Body of pancreas (tissue), 4 donors: ENCODE data around the gene MRAP2. TPM values are rescaled to one million over a fixed set of nuclear protein-coding genes. Genes with fewer than 3 reads are reported as not detected.
"Not testable (repeated sequence)": the region's sequence is repeated elsewhere in the genome, so short reads cannot be mapped to it uniquely, and the experiment has no call there.

Source experiments
- ATAC-seq: fragments of 150-250 bp; one replicate; pipeline ENCODE4 v1.9.1; 2016
- DNase-seq, 4 donors: peaks; one replicate each; pipeline ENCODE4 v3.0.0-alpha.2; 2019
- H3K27ac ChIP-seq, 4 donors: fragments of 200-600 bp; sonication (generic); 1 replicate in 3 of 4; 2 replicates in 1 of 4; pipeline versions ENCODE4 v1.5.1 to v1.6.1; 2016 to 2019; ENCODE audit warnings: mild to moderate bottlenecking in 1 of 4, mixed read lengths in 1 of 4, moderate library complexity in 1 of 4
- H3K27me3 ChIP-seq, 2 donors: fragments of 200-600 bp; sonication (generic); one replicate each; pipeline ENCODE4 v1.6.0; 2016; ENCODE audit warnings: mild to moderate bottlenecking in 1 of 2
- H3K36me3 ChIP-seq, 2 donors: fragments of 200-600 bp; sonication (generic); replicated peaks in 1 of 2; 2 replicates each; pipeline ENCODE4 v1.5.1; 2016; ENCODE audit warnings: low read depth in 2 of 2; ENCODE audit not compliant: insufficient read depth in 1 of 2
- H3K4me1 ChIP-seq: fragments of 200-600 bp; sonication (generic); one replicate; pipeline ENCODE4 v1.6.0; 2016
- H3K4me3 ChIP-seq, 2 donors: fragments of 200-600 bp; sonication (generic); 1 replicate in 1 of 2; 2 replicates in 1 of 2; pipeline ENCODE4 v1.5.1; 2016 to 2019
- H3K9me3 ChIP-seq, 3 donors: fragments of 200-600 bp; sonication (generic); 1 replicate in 2 of 3; 2 replicates in 1 of 3; pipeline ENCODE4 v1.5.1; 2016
- POLR2A ChIP-seq, 3 donors: fragments of 450-650 bp; IDR thresholded peaks; one replicate each; pipeline ENCODE4 v1.6.1; 2016; ENCODE audit warnings: antibody characterized with exemption in 3 of 3, mild to moderate bottlenecking in 2 of 3
- WGBS, 2 donors: methylation state at CpG; one replicate each; pipeline ENCODE4 v1.1.5; 2017; 5-methylcytosine and 5-hydroxymethylcytosine counted together
- intact Hi-C: fragments of 100-400 bp; cut with DNase I; formaldehyde crosslinking; loops from one replicate; pipeline ENCODE4 v1.15.1; 2023
- total RNA-seq, 2 donors: library from RNA; depleted of rRNA; stranded (reverse); fragments of >200 nt; gene quantifications; one replicate each; pipeline ENCODE4 v1.1.0, GENCODE V29; 2016
- TF ChIP-seq, protein P1 (sequence below), 7 experiments: fragments of 450-650 bp in 4 of 7; fragments of 200-600 bp in 3 of 7; sonication (generic) in 3 of 7; IDR thresholded peaks; one replicate each; pipeline ENCODE4 v1.5.1; 2016 to 2019; ENCODE audit warnings: antibody characterized with exemption in 7 of 7

The MRAP2 gene
- total RNA-seq, 2 donors from 2014 or later = 2.3 to 3.6 TPM

DNA sequence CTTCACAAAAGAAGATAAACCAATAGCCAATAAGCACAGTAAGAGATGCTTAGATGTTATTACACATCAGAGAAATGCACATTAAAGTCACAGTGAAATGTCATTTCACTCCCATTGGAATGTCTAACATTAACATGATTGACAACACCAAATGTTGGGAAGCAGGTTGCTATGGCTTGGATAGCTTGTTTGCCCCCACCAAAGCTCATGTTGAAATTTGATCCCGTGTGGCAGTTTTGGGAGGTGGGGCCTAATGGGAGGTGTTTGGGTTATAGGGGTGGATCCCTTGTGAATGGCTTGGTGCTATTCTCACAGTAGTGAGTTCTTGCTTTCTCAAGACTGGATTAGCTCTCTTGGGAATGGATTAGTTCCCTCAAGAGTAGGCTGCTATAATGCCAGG, 44.8 kb downstream of the MRAP2 start:
- Histone ChIP-seq H3K27me3 (no peaks in the 10 kb centered on the region), H3K4me1 (no peaks in the 10 kb centered on the region), H3K36me3 (no peaks in the 10 kb centered on the region), H3K4me3 (no peak overlapping the region), H3K9me3 (no peaks in the 10 kb centered on the region), H3K27ac (no peak overlapping the region)
- DNase-seq = no peak
- no peak for ATAC-seq
- intact Hi-C loops = no loop called here
- 23 to 30% methylated on average over 1 of the region's 1 CpG for WGBS, 2 donors
- TF ChIP-seq POLR2A (IDR thresholded peaks at IDR 0.05) = no peak
- TF ChIP-seq, protein P1, sequence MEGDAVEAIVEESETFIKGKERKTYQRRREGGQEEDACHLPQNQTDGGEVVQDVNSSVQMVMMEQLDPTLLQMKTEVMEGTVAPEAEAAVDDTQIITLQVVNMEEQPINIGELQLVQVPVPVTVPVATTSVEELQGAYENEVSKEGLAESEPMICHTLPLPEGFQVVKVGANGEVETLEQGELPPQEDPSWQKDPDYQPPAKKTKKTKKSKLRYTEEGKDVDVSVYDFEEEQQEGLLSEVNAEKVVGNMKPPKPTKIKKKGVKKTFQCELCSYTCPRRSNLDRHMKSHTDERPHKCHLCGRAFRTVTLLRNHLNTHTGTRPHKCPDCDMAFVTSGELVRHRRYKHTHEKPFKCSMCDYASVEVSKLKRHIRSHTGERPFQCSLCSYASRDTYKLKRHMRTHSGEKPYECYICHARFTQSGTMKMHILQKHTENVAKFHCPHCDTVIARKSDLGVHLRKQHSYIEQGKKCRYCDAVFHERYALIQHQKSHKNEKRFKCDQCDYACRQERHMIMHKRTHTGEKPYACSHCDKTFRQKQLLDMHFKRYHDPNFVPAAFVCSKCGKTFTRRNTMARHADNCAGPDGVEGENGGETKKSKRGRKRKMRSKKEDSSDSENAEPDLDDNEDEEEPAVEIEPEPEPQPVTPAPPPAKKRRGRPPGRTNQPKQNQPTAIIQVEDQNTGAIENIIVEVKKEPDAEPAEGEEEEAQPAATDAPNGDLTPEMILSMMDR (IDR thresholded peaks at IDR 0.05) = no peak

DNA sequence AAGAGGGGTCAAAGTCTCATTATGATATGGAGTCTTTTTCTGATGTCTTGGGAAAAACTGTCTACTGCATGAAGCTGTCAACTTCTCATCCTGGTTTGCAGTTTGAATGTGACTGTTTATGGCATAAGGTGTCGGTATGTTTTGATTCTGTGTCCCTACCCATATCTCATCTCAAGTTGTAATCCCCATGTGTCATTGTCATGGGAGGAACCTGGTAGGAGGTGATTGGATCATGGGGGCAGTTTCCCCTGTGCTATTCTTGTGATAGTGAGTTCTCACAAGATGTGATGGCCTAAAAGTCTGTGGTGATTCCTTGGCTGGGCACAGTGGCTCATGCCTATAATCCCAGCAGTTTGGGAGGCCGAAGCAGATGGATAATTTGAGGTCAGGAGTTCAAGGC, 47.6 kb downstream of the MRAP2 start:
- no peaks in the 10 kb centered on the region for H3K9me3 ChIP-seq
- H3K4me1 ChIP-seq = no peaks in the 10 kb centered on the region
- H3K27ac ChIP-seq = no peak overlapping the region
- intact Hi-C loops = no loop called here
- 59 to 82% methylated on average over 2 of the region's 2 CpGs for WGBS, 2 donors
- H3K4me3 ChIP-seq = no peak overlapping the region
- DNase-seq (no peak), ATAC-seq (no peak)
- no peaks in the 10 kb centered on the region for H3K27me3 ChIP-seq
- TF ChIP-seq, protein P1 (IDR thresholded peaks at IDR 0.05) = no peak
- H3K36me3 ChIP-seq = no peaks in the 10 kb centered on the region

DNA sequence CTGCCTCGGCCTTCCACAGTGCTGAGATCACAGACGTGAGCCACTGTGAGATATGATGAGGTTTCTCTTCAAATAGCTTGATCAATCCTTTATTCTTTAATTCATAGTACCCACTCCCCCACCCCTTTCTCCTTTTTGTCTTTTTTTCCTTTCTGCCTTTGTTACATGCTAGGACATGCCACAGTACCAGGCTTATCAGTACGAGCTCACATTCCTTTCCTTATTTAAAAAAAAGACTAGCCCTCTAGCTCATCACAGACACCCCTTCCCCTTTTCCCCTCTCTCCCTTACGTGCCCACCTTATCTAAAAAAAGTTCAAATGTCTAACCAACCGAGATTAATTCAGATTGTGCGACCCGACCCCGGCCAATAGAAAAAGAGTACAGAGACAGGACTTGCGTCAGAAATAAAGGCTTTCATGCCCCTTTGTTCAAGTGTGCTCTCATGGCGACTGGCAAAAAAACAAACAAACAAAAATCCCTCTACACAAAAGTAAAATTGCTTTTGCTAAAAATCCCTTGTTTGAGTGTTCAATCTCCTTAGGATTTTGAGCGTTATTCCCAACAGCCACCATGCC, 49.2 kb downstream of the MRAP2 start:
- TF ChIP-seq, protein P1 (IDR thresholded peaks at IDR 0.05) = no peak
- no peak for TF ChIP-seq POLR2A (IDR thresholded peaks at IDR 0.05)
- no peaks in the 10 kb centered on the region for H3K27me3 ChIP-seq
- no peak overlapping the region for H3K27ac ChIP-seq
- ATAC-seq (no peak), DNase-seq (no peak)
- H3K4me3 ChIP-seq = no peak overlapping the region
- no peaks in the 10 kb centered on the region for H3K4me1 ChIP-seq
- WGBS, 2 donors = 33 to 39% methylated on average over 11 of the region's 11 CpGs
- H3K36me3 ChIP-seq = no peaks in the 10 kb centered on the region
- H3K9me3 ChIP-seq = no peaks in the 10 kb centered on the region
- intact Hi-C loops = no loop called here

DNA sequence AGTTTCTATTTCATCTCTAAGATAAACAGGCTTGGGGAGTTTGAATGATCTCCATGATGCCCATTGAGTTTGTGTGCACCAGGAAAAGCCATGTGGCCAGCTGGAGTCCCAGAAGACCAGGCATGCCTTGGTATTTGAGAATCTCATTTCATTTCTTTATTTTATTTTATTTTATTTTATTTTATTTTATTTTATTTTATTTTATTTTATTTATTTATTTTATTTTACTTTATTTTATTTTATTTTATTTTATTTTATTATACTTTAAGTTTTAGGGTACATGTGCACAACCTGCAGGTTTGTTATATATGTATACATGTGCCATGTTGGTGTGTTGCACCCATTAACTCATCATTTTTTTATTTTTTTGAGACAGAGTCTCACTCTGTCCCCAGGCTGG, 51.1 kb downstream of the MRAP2 start:
- ATAC-seq, DNase-seq, H3K27ac ChIP-seq, H3K9me3 ChIP-seq, H3K27me3 ChIP-seq, H3K36me3 ChIP-seq, intact Hi-C loops, H3K4me3 ChIP-seq: not testable (repeated sequence)
- peaks cover 10% of the 10 kb centered on the region for H3K4me1 ChIP-seq

DNA sequence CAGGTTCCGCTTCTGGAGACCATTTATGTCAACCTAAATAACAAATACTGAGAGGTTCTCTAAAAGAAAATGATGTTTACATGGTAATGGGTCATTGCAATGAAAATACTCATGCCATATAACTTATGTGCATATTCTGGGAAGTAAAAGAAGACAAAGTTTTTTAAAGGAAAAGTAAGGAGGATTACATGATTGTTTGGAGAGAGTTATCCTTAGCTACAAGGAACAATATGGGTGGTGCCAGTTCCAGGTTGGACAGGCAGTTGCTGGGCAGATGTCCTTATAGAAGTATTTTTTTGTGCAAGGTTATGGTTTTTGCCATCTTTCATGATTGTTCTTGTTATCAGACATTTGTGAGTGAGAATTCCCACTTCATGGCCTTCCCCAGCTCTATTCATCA, 52.5 kb downstream of the MRAP2 start:
- Histone ChIP-seq H3K4me3 (no peak overlapping the region), H3K27ac (no peak overlapping the region), H3K36me3 (no peaks in the 10 kb centered on the region), H3K9me3 (no peaks in the 10 kb centered on the region), H3K27me3 (no peaks in the 10 kb centered on the region), H3K4me1 (peaks cover 10% of the 10 kb centered on the region)
- DNase-seq (no peak), ATAC-seq (no peak)
- intact Hi-C loops = no loop called here
- no peak for TF ChIP-seq POLR2A (IDR thresholded peaks at IDR 0.05)
- TF ChIP-seq, protein P1 (IDR thresholded peaks at IDR 0.05) = no peak
- WGBS, 2 donors = 54 to 67% methylated on average over 1 of the region's 1 CpG
